H9 (cell line): ENCODE results near the gene SLC17A5. TPM values are rescaled to one million over a fixed set of nuclear protein-coding genes. Genes with fewer than 3 reads are reported as not detected.

Experiments used
- DNase-seq: peaks from one replicate; pipeline ENCODE4 v3.0.0-alpha.2; 2017
- H2AFZ ChIP-seq: one replicate; pipeline ENCODE4 v1.6.1; 2013; ENCODE audit warnings: mild to moderate bottlenecking, low read length, control low read depth, moderate library complexity
- H2AK5ac ChIP-seq: 2 replicates; pipeline ENCODE4 v1.6.1; 2013; ENCODE audit warnings: low read length, control low read depth, mixed read lengths; ENCODE audit not compliant: insufficient read length
- H2BK120ac ChIP-seq: one replicate; pipeline ENCODE4 v1.6.1; 2013; ENCODE audit warnings: low read depth, mild to moderate bottlenecking, low read length, control low read depth, inconsistent platforms; ENCODE audit not compliant: poor library complexity, severe bottlenecking
- H2BK12ac ChIP-seq: 2 replicates; pipeline ENCODE4 v1.6.1; 2013; ENCODE audit warnings: low read length, control low read depth, mixed read lengths, low read depth; ENCODE audit not compliant: insufficient read length
- H2BK15ac ChIP-seq: 2 replicates; pipeline ENCODE4 v1.6.1; 2013; ENCODE audit warnings: low read depth, low read length, control low read depth
- H2BK20ac ChIP-seq: one replicate; pipeline ENCODE4 v1.6.1; 2013; ENCODE audit warnings: low read depth, mild to moderate bottlenecking, low read length, control low read depth, inconsistent platforms; ENCODE audit not compliant: poor library complexity, severe bottlenecking
- H2BK5ac ChIP-seq: 2 replicates; pipeline ENCODE4 v1.6.1; 2013; ENCODE audit warnings: low read length, control low read depth, mixed read lengths; ENCODE audit not compliant: insufficient read length
- H3K14ac ChIP-seq: 2 replicates; pipeline ENCODE4 v1.6.1; 2013; ENCODE audit warnings: low read length, control low read depth; ENCODE audit not compliant: insufficient read depth
- H3K18ac ChIP-seq: 2 replicates; pipeline ENCODE4 v1.6.1; 2013; ENCODE audit warnings: low read depth, mild to moderate bottlenecking, mixed read lengths, low read length, control low read depth; ENCODE audit not compliant: insufficient read length
- H3K23ac ChIP-seq: 2 replicates; pipeline ENCODE4 v1.6.1; 2013; ENCODE audit warnings: low read length, control low read depth, mixed read lengths, low read depth; ENCODE audit not compliant: insufficient read length
- H3K23me2 ChIP-seq: 2 replicates; pipeline ENCODE4 v1.6.1; 2013; ENCODE audit warnings: low read depth, mild to moderate bottlenecking, mixed read lengths, low read length, control low read depth; ENCODE audit not compliant: insufficient read length, poor library complexity, severe bottlenecking
- H3K27ac ChIP-seq: 2 replicates; pipeline ENCODE4 v1.5.1; 2013; ENCODE audit warnings: low read length, control low read depth, mixed read lengths, low read depth; ENCODE audit not compliant: insufficient read length
- H3K27me3 ChIP-seq: 2 replicates; pipeline ENCODE4 v1.6.1; 2013; ENCODE audit warnings: low read length, control low read depth, inconsistent platforms; ENCODE audit not compliant: insufficient read depth
- H3K4ac ChIP-seq: 2 replicates; pipeline ENCODE4 v1.6.1; 2013; ENCODE audit warnings: low read depth, mild to moderate bottlenecking, control low read depth, inconsistent platforms, low read length, moderate library complexity
- H3K4me1 ChIP-seq: 2 replicates; pipeline ENCODE4 v1.6.1; 2013; ENCODE audit warnings: low read length, control low read depth, inconsistent platforms; ENCODE audit not compliant: insufficient read depth
- H3K4me2 ChIP-seq: 2 replicates; pipeline ENCODE4 v1.6.1; 2013; ENCODE audit warnings: low read length, control low read depth, mixed read lengths; ENCODE audit not compliant: insufficient read length, insufficient read depth
- H3K56ac ChIP-seq: 2 replicates; pipeline ENCODE4 v1.6.1; 2013; ENCODE audit warnings: low read depth, mild to moderate bottlenecking, mixed read lengths, low read length, control low read depth; ENCODE audit not compliant: insufficient read length
- H3K79me1 ChIP-seq: 2 replicates; pipeline ENCODE4 v1.6.1; 2013; ENCODE audit warnings: low read depth, mild to moderate bottlenecking, moderate library complexity, low read length, control low read depth, inconsistent platforms; ENCODE audit not compliant: insufficient read depth, poor library complexity, severe bottlenecking
- H3K79me2 ChIP-seq: 2 replicates; pipeline ENCODE4 v1.6.1; 2013; ENCODE audit warnings: low read length, control low read depth, inconsistent platforms; ENCODE audit not compliant: insufficient read depth
- H3K9ac ChIP-seq: 2 replicates; pipeline ENCODE4 v1.6.1; 2013; ENCODE audit warnings: low read length, control low read depth, mixed read lengths; ENCODE audit not compliant: insufficient read length; ENCODE audit errors: extremely low read depth
- H3K9me3 ChIP-seq: one replicate; pipeline ENCODE4 v1.6.1; 2013; ENCODE audit warnings: low read depth, low read length, inconsistent platforms; ENCODE audit not compliant: control insufficient read depth
- H3T11ph ChIP-seq: one replicate; pipeline ENCODE4 v1.6.1; 2013; ENCODE audit warnings: mild to moderate bottlenecking, low read length, control low read depth, inconsistent platforms
- H4K20me1 ChIP-seq: one replicate; pipeline ENCODE4 v1.6.1; 2013; ENCODE audit not compliant: control insufficient read depth, insufficient read length, insufficient read depth
- H4K5ac ChIP-seq: 2 replicates; pipeline ENCODE4 v1.6.1; 2013; ENCODE audit warnings: low read depth, mild to moderate bottlenecking, mixed read lengths, low read length, control low read depth; ENCODE audit not compliant: insufficient read length
- H4K8ac ChIP-seq: replicated peaks from 2 replicates; pipeline ENCODE4 v1.6.1; 2013; ENCODE audit warnings: low read length, control low read depth, mixed read lengths, low read depth; ENCODE audit not compliant: insufficient read length
- H4K91ac ChIP-seq: 2 replicates; pipeline ENCODE4 v1.6.1; 2013; ENCODE audit warnings: low read depth, mild to moderate bottlenecking, moderate library complexity, mixed read lengths, low read length, control low read depth; ENCODE audit not compliant: insufficient read length
- H3K27ac Mint-ChIP-seq, 3 experiments: 2 replicates in 2 of 3; 3 replicates in 1 of 3; pipeline ENCODE4 v1.8.0; 2020 to 2021; ENCODE audit warnings: mixed read lengths in 3 of 3, mild to moderate bottlenecking in 1 of 3, moderate library complexity in 1 of 3
- H3K27me3 Mint-ChIP-seq: 2 replicates; pipeline ENCODE4 v1.8.0; 2021; ENCODE audit warnings: low read depth, mild to moderate bottlenecking, moderate library complexity, mixed read lengths
- H3K36me3 Mint-ChIP-seq, 3 experiments: 2 replicates in 2 of 3; 3 replicates in 1 of 3; pipeline ENCODE4 v1.8.0; 2020 to 2021; ENCODE audit warnings: low read depth in 3 of 3, mixed read lengths in 3 of 3; ENCODE audit not compliant: insufficient read depth in 1 of 3
- H3K4me1 Mint-ChIP-seq, 2 experiments: 2 replicates each; pipeline ENCODE4 v1.8.0; 2020; ENCODE audit warnings: mixed read lengths in 2 of 2
- H3K4me3 Mint-ChIP-seq, 2 experiments: 2 replicates in 1 of 2; 3 replicates in 1 of 2; pipeline ENCODE4 v1.8.0; 2020 to 2021; ENCODE audit warnings: mild to moderate bottlenecking in 2 of 2, mixed read lengths in 2 of 2, moderate library complexity in 1 of 2
- H3K9me3 Mint-ChIP-seq, 2 experiments: 2 replicates in 1 of 2; 3 replicates in 1 of 2; pipeline ENCODE4 v1.8.0; 2020; ENCODE audit warnings: mild to moderate bottlenecking in 2 of 2, mixed read lengths in 2 of 2, moderate library complexity in 1 of 2
- CTCF ChIP-seq: fragments of 200-600 bp; sonication (generic); conservative IDR thresholded peaks from 3 replicates; pipeline ENCODE4 v1.8.0; 2021; ENCODE audit warnings: antibody characterized with exemption, mild to moderate bottlenecking
- WGBS: extraction: QIAGEN DNeasy Blood & Tissue Kit; methylation state at CpG from one replicate; pipeline ENCODE4 v1.1.7; 2013; ENCODE audit warnings: missing lambda C conversion rate, low lambda C conversion rate, mixed read lengths; ENCODE audit not compliant: insufficient read length; ENCODE audit errors: extremely low coverage; 5-methylcytosine and 5-hydroxymethylcytosine counted together
- total RNA-seq: library from RNA; stranded (reverse); gene quantifications from 2 replicates; pipeline ENCODE4 v1.2.1, GENCODE V29; 2021

The SLC17A5 gene
- total RNA-seq, 1 experiment from 2014 or later = 8.9 TPM

GRCh38 chr6:73690056-73690455, 36.3 kb upstream of the SLC17A5 start:
- Histone ChIP-seq H3K9me3 (no peaks in the 10 kb centered on the region), H3K27me3 (no peaks in the 10 kb centered on the region), H2BK120ac (no peak overlapping the region), H2BK12ac (no peak overlapping the region), H3K18ac (no peak overlapping the region), H3K4ac (no peak overlapping the region), H3K79me1 (no peaks in the 10 kb centered on the region), H3K79me2 (no peaks in the 10 kb centered on the region), H3K27ac (no peak overlapping the region), H3K23me2 (no peaks in the 10 kb centered on the region), H4K5ac (no peak overlapping the region), H3K4me1 (no peaks in the 10 kb centered on the region; the same call in 1 of the 2 replicates), H4K91ac (no peak overlapping the region), H3K4me2 (no peak overlapping the region), H3K23ac (no peak overlapping the region), H2AFZ (no peak overlapping the region), H3T11ph (no peak overlapping the region), H2BK15ac (no peak overlapping the region), H2AK5ac (no peak overlapping the region), H4K20me1 (no peaks in the 10 kb centered on the region), H2BK20ac (no peak overlapping the region), H2BK5ac (no peak overlapping the region), H3K56ac (no peak overlapping the region), H3K9ac (no peak overlapping the region), H3K14ac (no peak overlapping the region), H4K8ac (no peak overlapping the region)
- TF ChIP-seq CTCF = no peak
- Mint-ChIP-seq H3K4me3 (no peak overlapping the region), H3K27me3 (peaks cover 11% of the 10 kb centered on the region), H3K4me1 (peaks cover 11 to 17% of the 10 kb centered on the region in 2 experiments), H3K36me3 (peaks cover 3 to 10% (median 4%) of the 10 kb centered on the region in 3 experiments; a peak in 4 of 7 replicates), H3K9me3 (peaks cover 5 to 9% of the 10 kb centered on the region in 2 experiments; a peak in 4 of 5 replicates), H3K27ac (no peak overlapping the region)
- no peak for DNase-seq
- WGBS = no CpG with 5 or more reads among the region's 5 CpGs
